Common myeloid progenitor, CD34-positive (primary cell): ENCODE measurements around the gene PLXNA4.

Experiments
- CTCF ChIA-PET: fragments of 350-600 bp; sonication (Branson Sonifier 250); formaldehyde crosslinking; loops from one replicate; lab custom pipeline; 2021; ENCODE audit warnings: antibody characterized with exemption; lab: Charles Lee
- POLR2A ChIA-PET: fragments of 350-600 bp; sonication (Branson Sonifier 250); formaldehyde crosslinking; loops from one replicate; lab custom pipeline; 2021; ENCODE audit warnings: antibody characterized with exemption; lab: Charles Lee
- DNase-seq, 3 donors: peaks; one replicate each; pipeline versions ENCODE4 v3.0.0 to v3.0.0-alpha.2; 2013
- H3K27ac ChIP-seq, 2 experiments: 1 replicate in 1 of 2; 2 replicates in 1 of 2; pipeline ENCODE4 v1.7.0; 2013; ENCODE audit warnings: inconsistent platforms in 2 of 2, low read length in 2 of 2, mild to moderate bottlenecking in 2 of 2, low read depth in 1 of 2, moderate library complexity in 1 of 2; ENCODE audit not compliant: severe bottlenecking in 2 of 2, insufficient read depth in 1 of 2, poor library complexity in 1 of 2
- H3K27me3 ChIP-seq, 5 experiments: replicated peaks in 2 of 5; 1 replicate in 3 of 5; 2 replicates in 2 of 5; pipeline versions ENCODE4 v1.6.1 to v1.7.0; 2013; ENCODE audit warnings: low read length in 4 of 5, mild to moderate bottlenecking in 2 of 5, moderate library complexity in 2 of 5, inconsistent platforms in 1 of 5; ENCODE audit not compliant: insufficient read depth in 5 of 5, control insufficient read depth in 4 of 5
- H3K36me3 ChIP-seq, 4 experiments: 1 replicate in 2 of 4; 2 replicates in 2 of 4; pipeline versions ENCODE4 v1.6.1 to v1.7.0; 2013; ENCODE audit warnings: low read length in 3 of 4, control low read depth in 1 of 4, mild to moderate bottlenecking in 1 of 4; ENCODE audit not compliant: control insufficient read depth in 4 of 4, insufficient read depth in 4 of 4
- H3K4me1 ChIP-seq, 4 experiments: 1 replicate in 3 of 4; 2 replicates in 1 of 4; pipeline versions ENCODE4 v1.6.1 to v1.7.1; 2013; ENCODE audit warnings: low read length in 3 of 4, mild to moderate bottlenecking in 3 of 4, control low read depth in 1 of 4, inconsistent platforms in 1 of 4, moderate library complexity in 1 of 4; ENCODE audit not compliant: control insufficient read depth in 4 of 4, insufficient read depth in 4 of 4; ENCODE audit errors: control extremely low read depth in 1 of 4
- H3K4me3 ChIP-seq, 7 experiments: 1 replicate in 4 of 7; 2 replicates in 3 of 7; pipeline versions ENCODE4 v1.5.1 to v1.7.0; 2013; ENCODE audit warnings: mild to moderate bottlenecking in 7 of 7, low read length in 6 of 7, moderate library complexity in 6 of 7, inconsistent platforms in 2 of 7, low read depth in 2 of 7, control low read depth in 1 of 7; ENCODE audit not compliant: insufficient read depth in 4 of 7, control insufficient read depth in 1 of 7; ENCODE audit errors: extremely low read depth in 1 of 7
- H3K9me3 ChIP-seq, 5 experiments: 1 replicate in 4 of 5; 2 replicates in 1 of 5; pipeline versions ENCODE4 v1.6.1 to v1.7.1; 2013; ENCODE audit warnings: low read length in 4 of 5, mild to moderate bottlenecking in 2 of 5, inconsistent platforms in 1 of 5, low read depth in 1 of 5, moderate library complexity in 1 of 5; ENCODE audit not compliant: control insufficient read depth in 4 of 5, insufficient read depth in 2 of 5; ENCODE audit errors: control extremely low read depth in 1 of 5
- WGBS: methylation state at CpG from one replicate; pipeline ENCODE4 v1.1.5; 2013; ENCODE audit not compliant: insufficient coverage; 5-methylcytosine and 5-hydroxymethylcytosine counted together

The PLXNA4 gene

DNA sequence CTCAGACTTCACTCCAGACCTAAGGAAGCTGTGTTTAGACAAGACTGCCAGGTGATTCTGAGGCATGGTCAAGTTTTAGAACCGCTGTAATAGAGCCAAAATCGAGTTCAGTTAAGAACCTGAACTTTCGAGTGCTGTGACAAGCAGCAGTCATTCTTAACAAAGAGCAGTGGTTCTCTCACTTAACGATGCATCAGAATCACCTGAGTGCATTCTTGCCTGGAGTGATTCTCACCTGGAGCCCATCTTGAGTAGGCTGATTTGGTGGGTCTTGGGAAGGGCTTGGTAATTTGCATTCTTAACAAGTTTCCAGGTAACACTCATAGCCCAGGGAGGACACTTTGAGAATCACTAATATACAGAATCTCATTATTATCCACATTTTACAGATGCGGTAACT, 44.7 kb downstream of the PLXNA4 start:
- Histone ChIP-seq H3K4me3 (no peak overlapping the region), H3K36me3 (no peaks in the 10 kb centered on the region), H3K27ac (no peak overlapping the region), H3K27me3 (peaks cover 0 to under 1% (median 0%) of the 10 kb centered on the region in 5 experiments), H3K9me3 (no peaks in the 10 kb centered on the region), H3K4me1 (peaks cover 0 to 13% (median 0%) of the 10 kb centered on the region in 4 experiments)
- no peak for DNase-seq
- 76% methylated on average over 5 of the region's 5 CpGs for WGBS
- ChIA-PET CTCF (no interaction called here), POLR2A (no interaction called here)

DNA sequence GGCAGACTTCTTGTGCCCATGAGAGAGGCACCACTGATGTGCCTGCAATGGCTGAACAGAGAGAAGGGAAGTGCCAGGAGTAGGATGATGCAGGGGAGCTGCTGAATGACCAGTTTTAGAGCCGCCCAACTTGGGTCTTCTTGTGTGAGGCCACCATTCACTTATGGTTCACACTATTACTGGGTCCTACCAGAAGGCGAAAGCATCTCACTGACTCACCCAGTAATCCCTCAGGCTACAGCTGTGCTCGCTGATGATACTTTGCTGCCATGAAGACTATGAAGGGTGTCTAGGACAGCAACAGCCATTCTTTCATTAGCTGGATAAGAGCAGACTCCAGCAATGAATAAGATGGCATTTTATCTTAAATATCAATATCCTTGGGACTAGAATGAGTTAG, 47.6 kb downstream of the PLXNA4 start:
- POLR2A ChIA-PET, result no interaction called here
- H3K36me3 ChIP-seq, result no peaks in the 10 kb centered on the region
- no peak overlapping the region for H3K4me3 ChIP-seq
- no peak for DNase-seq
- H3K4me1 ChIP-seq, result peaks cover 0 to 13% (median 0%) of the 10 kb centered on the region in 4 experiments
- no peak overlapping the region for H3K27ac ChIP-seq
- CTCF ChIA-PET, result no interaction called here
- H3K9me3 ChIP-seq, result no peaks in the 10 kb centered on the region
- WGBS, result 96% methylated on average over 3 of the region's 3 CpGs
- H3K27me3 ChIP-seq, result peaks cover 0 to 6% (median 0%) of the 10 kb centered on the region in 5 experiments

DNA sequence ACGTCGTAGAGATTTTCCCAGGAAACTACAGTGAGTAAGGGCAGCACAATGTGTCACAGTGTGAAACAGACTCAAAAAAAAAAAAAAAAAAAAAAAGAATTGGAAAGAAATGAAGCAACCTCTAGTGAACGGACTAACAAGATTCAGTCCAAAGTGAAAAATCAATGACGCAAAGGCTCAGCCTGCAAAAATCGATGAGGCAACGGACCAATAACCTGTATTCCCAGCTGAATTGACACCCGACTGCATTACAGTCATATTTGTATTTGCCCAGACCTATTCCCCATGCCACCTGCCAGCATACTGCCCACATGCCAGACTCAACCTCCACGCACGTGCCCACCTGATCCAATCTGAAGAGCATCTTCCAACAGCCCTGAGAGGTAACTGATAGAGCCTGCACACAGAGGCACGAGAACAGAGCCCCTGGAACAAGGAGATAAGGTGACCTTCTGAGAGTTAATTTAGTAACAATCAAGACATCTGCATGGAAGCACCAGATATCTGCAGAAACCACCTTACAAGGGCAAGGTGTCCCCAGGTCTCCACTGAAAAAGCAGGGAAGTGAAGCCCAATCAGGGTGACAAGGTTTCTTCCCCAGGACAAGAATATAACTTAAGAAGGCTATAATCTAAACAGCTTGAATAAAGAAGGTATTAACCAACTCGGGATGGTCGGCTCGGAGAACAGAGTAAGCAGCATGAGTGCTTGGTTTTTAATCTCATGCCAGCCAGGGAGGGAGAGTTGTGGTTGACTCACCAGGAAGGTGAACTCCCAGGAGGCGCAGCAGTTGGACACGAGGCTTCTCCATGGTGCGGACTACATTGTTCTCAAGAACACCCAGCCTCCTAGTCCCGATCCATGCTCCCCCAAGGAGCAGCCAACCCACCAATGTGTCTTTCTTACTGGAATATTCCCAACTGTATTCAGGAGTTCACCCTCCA, 48.5 kb downstream of the PLXNA4 start:
- Histone ChIP-seq H3K27ac (no peak overlapping the region), H3K27me3 (peaks cover 0 to 6% (median 0%) of the 10 kb centered on the region in 5 experiments), H3K9me3 (no peaks in the 10 kb centered on the region), H3K36me3 (no peaks in the 10 kb centered on the region), H3K4me1 (peaks cover 0 to 13% (median 0%) of the 10 kb centered on the region in 4 experiments), H3K4me3 (no peak overlapping the region)
- DNase-seq, result no peak
- 98% methylated on average over 15 of the region's 17 CpGs for WGBS
- ChIA-PET CTCF (no interaction called here), POLR2A (no interaction called here)

DNA sequence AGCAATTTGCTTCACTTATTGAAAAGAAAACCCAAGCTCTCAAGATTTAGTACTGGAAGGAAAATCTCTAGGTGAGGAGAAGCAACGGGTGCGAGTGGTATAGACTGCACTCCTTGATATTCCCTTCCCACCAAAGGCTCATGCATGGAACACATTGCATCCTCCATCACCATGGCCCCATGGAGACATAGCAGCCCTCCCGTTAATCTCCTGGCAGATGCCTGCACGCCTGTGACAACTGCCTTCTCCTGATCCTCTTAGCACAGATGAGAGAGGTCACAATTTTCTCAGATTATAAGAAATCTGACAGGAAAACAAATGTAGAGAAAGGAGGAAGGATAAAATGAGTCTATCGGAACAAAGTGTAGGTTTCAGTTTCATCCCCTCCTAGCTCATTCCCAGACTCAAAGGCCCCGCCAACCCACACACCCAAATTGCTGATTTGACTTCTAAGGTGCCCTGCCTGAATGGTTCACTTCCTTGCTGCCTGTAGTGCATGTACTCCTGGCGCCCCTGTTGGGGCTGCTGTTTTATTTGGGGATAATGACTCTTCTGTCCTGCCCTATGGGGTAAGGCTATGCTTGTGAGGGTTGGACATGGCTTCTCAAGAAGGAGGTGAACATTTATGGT, 50.0 kb downstream of the PLXNA4 start:
- 92% methylated on average over 2 of the region's 7 CpGs for WGBS
- H3K36me3 ChIP-seq, result no peaks in the 10 kb centered on the region
- no peak for DNase-seq
- H3K27ac ChIP-seq, result no peak overlapping the region
- peaks cover 0 to 6% (median 0%) of the 10 kb centered on the region in 5 experiments for H3K27me3 ChIP-seq
- no peaks in the 10 kb centered on the region for H3K9me3 ChIP-seq
- POLR2A ChIA-PET, result no interaction called here
- CTCF ChIA-PET, result interaction anchor here (1.1 kb wide), 1 partner anchor 15 kb away, joined by 3 read pairs; no protein-coding TSS in a partner anchor
- no peak overlapping the region for H3K4me3 ChIP-seq
- H3K4me1 ChIP-seq, result peaks cover 0 to 5% (median 0%) of the 10 kb centered on the region in 4 experiments

DNA sequence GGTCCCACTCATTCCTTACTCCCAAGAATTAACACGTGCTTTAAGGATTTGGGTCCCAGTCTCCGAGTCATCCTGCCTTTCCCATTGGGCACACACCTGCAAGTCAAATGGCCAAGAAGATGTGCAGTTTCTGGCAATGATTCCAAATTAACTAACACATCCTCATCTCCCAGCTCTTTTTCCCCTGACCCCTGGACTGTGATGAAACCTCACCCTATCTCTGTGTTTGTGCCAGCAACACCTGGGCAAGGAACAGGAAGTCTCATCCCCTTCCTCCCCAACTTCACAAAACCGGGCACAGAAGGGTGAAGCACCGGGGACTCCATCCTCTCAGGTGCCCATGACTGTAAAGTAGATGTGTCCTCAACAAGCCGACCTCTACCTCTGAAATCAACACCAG, 54.8 kb downstream of the PLXNA4 start:
- POLR2A ChIA-PET, result interaction anchor here (0.5 kb wide), 1 partner anchor 551 kb away, joined by 3 read pairs; no protein-coding TSS in a partner anchor
- CTCF ChIA-PET, result no interaction called here
- H3K27ac ChIP-seq, result no peak overlapping the region

DNA sequence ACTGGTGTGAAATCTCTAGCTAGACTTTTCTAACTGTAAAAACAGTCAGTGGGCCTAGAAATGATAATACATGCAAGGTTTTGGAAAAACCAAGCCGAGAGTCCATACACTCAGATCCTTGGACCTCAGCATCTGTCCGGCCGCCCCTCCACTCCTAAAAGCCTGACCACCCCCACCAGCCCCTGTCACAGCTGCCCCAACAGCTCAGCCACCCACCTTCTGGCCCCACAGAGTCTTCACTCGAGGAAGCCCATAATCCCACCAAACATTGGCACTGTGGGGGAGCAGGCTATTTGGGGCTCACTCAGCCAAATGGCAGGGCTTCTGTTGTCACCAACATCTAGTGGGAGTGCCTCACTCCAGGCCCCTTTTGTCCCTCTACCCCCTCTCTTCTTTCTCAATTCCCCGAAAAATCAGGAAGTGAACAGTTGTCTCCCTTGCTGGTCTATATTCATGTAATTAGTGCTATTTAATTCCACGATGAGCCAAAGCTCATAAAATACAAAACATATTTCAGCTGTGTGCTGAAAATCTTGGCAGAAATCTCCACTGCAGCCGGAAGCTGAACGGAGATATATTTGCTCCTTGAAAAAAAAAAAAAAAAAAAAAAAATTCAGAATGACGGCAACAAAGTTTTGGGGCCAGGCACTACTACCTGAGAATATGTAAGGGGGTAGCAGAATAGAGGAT, 55.5 kb downstream of the PLXNA4 start:
- ChIA-PET CTCF (interaction anchor here (1.5 to 1.7 kb wide), 2 partner anchors 10 to 45 kb away, joined by 3 to 4 read pairs; no protein-coding TSS in a partner anchor), POLR2A (interaction anchor here (0.5 kb wide), 1 partner anchor 551 kb away, joined by 3 read pairs; no protein-coding TSS in a partner anchor)
- no peaks in the 10 kb centered on the region for H3K27me3 ChIP-seq
- no peak overlapping the region for H3K4me3 ChIP-seq
- no peaks in the 10 kb centered on the region for H3K4me1 ChIP-seq
- WGBS, result 88% methylated on average over 4 of the region's 9 CpGs
- no peak for DNase-seq
- H3K9me3 ChIP-seq, result no peaks in the 10 kb centered on the region
- H3K27ac ChIP-seq, result no peak overlapping the region
- no peaks in the 10 kb centered on the region for H3K36me3 ChIP-seq

More for the DNA sequence above, 54.8 kb downstream of the PLXNA4 start:
- 93% methylated on average over 5 of the region's 5 CpGs for WGBS
- Histone ChIP-seq H3K36me3 (no peaks in the 10 kb centered on the region), H3K9me3 (no peaks in the 10 kb centered on the region), H3K4me1 (no peaks in the 10 kb centered on the region), H3K4me3 (no peak overlapping the region), H3K27me3 (peaks cover 0 to 4% (median 0%) of the 10 kb centered on the region in 5 experiments)
- no peak for DNase-seq
